Endothelial cell (in vitro differentiated cells): ENCODE measurements around the gene NRXN3. TPM values are rescaled to one million over a fixed set of nuclear protein-coding genes. Genes with fewer than 3 reads are reported as not detected.

Experiments used
- DNase-seq: peaks from one replicate; pipeline ENCODE4 v3.0.0; 2021; ENCODE audit warnings: low spot score
- H3K27ac Mint-ChIP-seq: one replicate; pipeline ENCODE4 v1.8.0; 2021; ENCODE audit warnings: mixed read lengths, inconsistent platforms; ENCODE audit not compliant: unreplicated experiment
- H3K27me3 Mint-ChIP-seq: one replicate; pipeline ENCODE4 v1.8.0; 2021; ENCODE audit warnings: mild to moderate bottlenecking, moderate library complexity, mixed read lengths, inconsistent platforms; ENCODE audit not compliant: unreplicated experiment
- H3K36me3 Mint-ChIP-seq: one replicate; pipeline ENCODE4 v1.8.0; 2021; ENCODE audit warnings: mild to moderate bottlenecking, low read depth, mixed read lengths, inconsistent platforms; ENCODE audit not compliant: unreplicated experiment
- H3K4me1 Mint-ChIP-seq: one replicate; pipeline ENCODE4 v1.8.0; 2021; ENCODE audit warnings: mild to moderate bottlenecking, mixed read lengths, inconsistent platforms; ENCODE audit not compliant: unreplicated experiment
- H3K4me3 Mint-ChIP-seq: one replicate; pipeline ENCODE4 v1.8.0; 2021; ENCODE audit warnings: mild to moderate bottlenecking, mixed read lengths, inconsistent platforms; ENCODE audit not compliant: unreplicated experiment
- H3K9me3 Mint-ChIP-seq: one replicate; pipeline ENCODE4 v1.8.0; 2021; ENCODE audit warnings: mixed read lengths, inconsistent platforms; ENCODE audit not compliant: unreplicated experiment
- total RNA-seq: library from RNA; stranded (reverse); fragmentation: NEBNext Ultra II Directional; extraction: Animal tissue kit (Norgen Biotek cat#: 25700); gene quantifications from one replicate; pipeline ENCODE4 v1.2.1, GENCODE V29; 2021; ENCODE audit not compliant: unreplicated experiment
- TF ChIP-seq, protein P1 (sequence below): fragments of 200-600 bp; sonication (generic); IDR thresholded peaks from one replicate; pipeline ENCODE4 v1.5.0; 2021; ENCODE audit warnings: antibody characterized with exemption; ENCODE audit not compliant: unreplicated experiment

NRXN3 gene
- total RNA-seq, 1 donor from 2014 or later: 2.3 TPM

DNA sequence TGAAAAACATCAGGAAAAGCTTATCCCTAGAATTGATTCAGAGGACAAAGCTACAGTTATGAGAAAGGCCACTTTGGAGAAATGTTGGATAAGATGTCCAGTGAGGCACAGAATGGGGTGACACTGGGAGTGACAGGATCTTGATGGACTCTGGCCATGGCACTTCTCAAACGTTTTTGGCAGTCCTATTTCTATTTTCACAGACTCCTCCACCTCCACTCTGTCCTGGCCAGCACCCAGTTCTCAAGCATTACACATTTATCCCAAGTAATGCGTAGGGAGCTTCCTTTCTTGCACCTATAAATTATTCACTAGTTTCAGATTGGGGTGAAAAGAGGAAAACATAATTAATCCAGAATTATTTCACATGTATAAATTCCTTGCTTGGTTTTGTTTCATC lies 727.3 kb downstream of the NRXN3 start:
- H3K27me3 Mint-ChIP-seq: no peaks in the 10 kb centered on the region
- H3K27ac Mint-ChIP-seq: no peak overlapping the region
- H3K4me3 Mint-ChIP-seq: no peak overlapping the region
- no peaks in the 10 kb centered on the region for H3K36me3 Mint-ChIP-seq
- TF ChIP-seq, protein P1, sequence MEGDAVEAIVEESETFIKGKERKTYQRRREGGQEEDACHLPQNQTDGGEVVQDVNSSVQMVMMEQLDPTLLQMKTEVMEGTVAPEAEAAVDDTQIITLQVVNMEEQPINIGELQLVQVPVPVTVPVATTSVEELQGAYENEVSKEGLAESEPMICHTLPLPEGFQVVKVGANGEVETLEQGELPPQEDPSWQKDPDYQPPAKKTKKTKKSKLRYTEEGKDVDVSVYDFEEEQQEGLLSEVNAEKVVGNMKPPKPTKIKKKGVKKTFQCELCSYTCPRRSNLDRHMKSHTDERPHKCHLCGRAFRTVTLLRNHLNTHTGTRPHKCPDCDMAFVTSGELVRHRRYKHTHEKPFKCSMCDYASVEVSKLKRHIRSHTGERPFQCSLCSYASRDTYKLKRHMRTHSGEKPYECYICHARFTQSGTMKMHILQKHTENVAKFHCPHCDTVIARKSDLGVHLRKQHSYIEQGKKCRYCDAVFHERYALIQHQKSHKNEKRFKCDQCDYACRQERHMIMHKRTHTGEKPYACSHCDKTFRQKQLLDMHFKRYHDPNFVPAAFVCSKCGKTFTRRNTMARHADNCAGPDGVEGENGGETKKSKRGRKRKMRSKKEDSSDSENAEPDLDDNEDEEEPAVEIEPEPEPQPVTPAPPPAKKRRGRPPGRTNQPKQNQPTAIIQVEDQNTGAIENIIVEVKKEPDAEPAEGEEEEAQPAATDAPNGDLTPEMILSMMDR: no peak
- no peak for DNase-seq
- no peaks in the 10 kb centered on the region for H3K9me3 Mint-ChIP-seq
- H3K4me1 Mint-ChIP-seq: peaks cover 13% of the 10 kb centered on the region

DNA sequence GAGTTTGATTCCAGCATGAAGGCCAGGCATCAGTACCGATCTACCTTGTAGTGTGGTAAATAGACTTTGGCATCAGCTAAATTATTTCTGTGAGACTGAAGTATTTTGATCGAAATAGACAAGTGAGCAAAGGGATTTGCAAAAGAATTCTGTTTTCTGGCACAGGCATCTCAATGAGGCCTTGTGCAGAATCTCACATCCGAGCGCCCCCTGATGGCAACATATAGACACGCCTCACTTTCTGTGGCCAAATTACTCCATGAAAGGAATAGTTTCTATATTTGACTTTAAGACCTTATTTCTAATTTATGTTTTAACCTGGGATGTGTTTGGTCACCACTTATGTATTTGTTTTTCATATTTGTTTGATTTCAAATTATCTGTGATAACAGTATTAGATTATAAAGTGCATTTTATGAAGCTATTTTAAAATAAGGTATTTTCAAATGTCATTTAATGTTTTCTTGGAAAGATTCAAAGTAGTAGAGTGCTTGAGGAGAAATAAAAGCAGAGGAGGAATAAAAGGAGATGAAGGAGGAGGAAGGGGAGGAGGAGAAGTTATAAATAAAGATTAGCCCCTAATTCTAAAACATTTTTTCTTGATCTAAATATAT lies 731.9 kb downstream of the NRXN3 start:
- H3K27ac Mint-ChIP-seq: no peak overlapping the region
- H3K36me3 Mint-ChIP-seq: no peaks in the 10 kb centered on the region
- TF ChIP-seq, protein P1: peak; percentile 84
- no peaks in the 10 kb centered on the region for H3K9me3 Mint-ChIP-seq
- H3K27me3 Mint-ChIP-seq: no peaks in the 10 kb centered on the region
- H3K4me1 Mint-ChIP-seq: peaks cover 13% of the 10 kb centered on the region
- DNase-seq: peak; percentile 66
- H3K4me3 Mint-ChIP-seq: no peak overlapping the region

DNA sequence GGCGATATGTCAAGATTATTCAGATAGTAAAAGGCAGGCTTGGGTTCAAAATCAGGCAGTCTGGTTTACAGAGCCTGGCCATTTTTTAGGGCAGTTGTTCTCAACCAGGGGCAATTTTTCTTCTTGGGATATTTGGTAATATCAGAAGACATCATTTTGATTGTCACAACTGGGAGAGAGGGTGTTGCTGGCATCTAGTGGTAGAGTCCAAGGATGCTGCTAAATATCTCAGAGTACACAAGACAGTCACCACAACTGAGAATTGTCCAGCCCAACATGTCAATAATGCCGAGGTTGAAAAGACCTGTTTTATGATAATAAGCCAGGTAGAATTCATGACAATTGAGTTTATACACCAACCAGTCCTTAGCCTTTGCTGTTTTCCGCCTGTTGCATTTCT lies 733.9 kb downstream of the NRXN3 start:
- H3K27me3 Mint-ChIP-seq: no peaks in the 10 kb centered on the region
- no peaks in the 10 kb centered on the region for H3K36me3 Mint-ChIP-seq
- no peak for DNase-seq
- H3K4me3 Mint-ChIP-seq: no peak overlapping the region
- TF ChIP-seq, protein P1: no peak
- H3K27ac Mint-ChIP-seq: no peak overlapping the region
- H3K4me1 Mint-ChIP-seq: peaks cover 4% of the 10 kb centered on the region
- no peaks in the 10 kb centered on the region for H3K9me3 Mint-ChIP-seq

DNA sequence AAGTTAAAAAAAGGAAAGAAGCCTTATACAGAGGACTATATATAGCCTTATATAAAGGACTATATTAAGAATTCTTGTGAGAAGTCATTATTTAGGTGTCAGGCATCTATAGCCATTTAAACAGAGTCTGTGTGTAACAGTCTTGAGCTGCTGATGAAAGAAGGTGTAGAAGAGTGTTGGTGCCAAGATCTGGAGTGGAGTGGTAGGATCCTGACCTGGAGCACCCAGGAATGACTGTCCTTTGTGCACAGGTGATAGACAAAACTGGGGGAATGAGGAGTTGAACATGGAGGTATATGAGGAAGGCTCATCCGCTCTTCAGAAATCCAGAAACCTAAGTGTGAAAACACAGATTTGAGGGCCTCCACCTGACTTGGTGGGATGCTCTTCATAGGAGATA lies 747.3 kb downstream of the NRXN3 start:
- Mint-ChIP-seq H3K36me3 (no peaks in the 10 kb centered on the region), H3K4me1 (peaks cover 7% of the 10 kb centered on the region), H3K9me3 (no peaks in the 10 kb centered on the region), H3K4me3 (no peak overlapping the region), H3K27me3 (no peaks in the 10 kb centered on the region), H3K27ac (no peak overlapping the region)
- TF ChIP-seq, protein P1: no peak
- no peak for DNase-seq

DNA sequence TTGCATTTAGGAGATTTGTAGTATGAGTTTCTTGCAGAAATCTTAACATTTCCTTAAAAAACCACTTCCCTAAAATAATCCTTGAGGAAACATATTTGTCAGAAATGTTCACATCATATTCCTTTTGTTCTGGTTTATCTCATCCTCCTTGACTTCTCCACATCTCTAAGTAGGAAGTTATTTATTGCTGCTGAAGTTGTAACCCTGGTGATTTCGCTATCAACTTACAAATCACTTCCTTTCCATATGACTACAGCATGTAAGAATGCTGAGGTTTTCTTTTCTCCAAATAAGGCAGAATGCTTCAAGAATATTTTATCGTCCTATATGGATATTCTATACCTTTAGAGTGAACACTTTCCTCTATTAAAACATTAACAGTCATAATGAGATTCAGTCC lies 751.7 kb downstream of the NRXN3 start:
- Mint-ChIP-seq H3K4me1 (peaks cover 8% of the 10 kb centered on the region), H3K9me3 (no peaks in the 10 kb centered on the region), H3K36me3 (no peaks in the 10 kb centered on the region), H3K4me3 (no peak overlapping the region), H3K27ac (no peak overlapping the region), H3K27me3 (no peaks in the 10 kb centered on the region)
- no peak for DNase-seq
- TF ChIP-seq, protein P1: no peak
